Heart left ventricle (tissue), 16 donors: ENCODE measurements around the gene TNFRSF8. TPM values are rescaled to one million over a fixed set of nuclear protein-coding genes. Genes with fewer than 3 reads are reported as not detected.

Experiments used
- ATAC-seq, 4 donors: fragments of 200-7000 bp; cut with Tn5 transposase; one replicate each; pipeline ENCODE4 v1.9.1; 2020 to 2022; ENCODE audit warnings: moderate library complexity in 4 of 4, mild to moderate bottlenecking in 3 of 4, moderate number of reproducible peaks in 1 of 4
- DNase-seq, 5 donors: peaks; one replicate each; pipeline ENCODE4 v3.0.0-alpha.2; 2020
- H3K27ac ChIP-seq, 12 donors: fragments of 200-600 bp; sonication (generic) in 4 of 12; one replicate each; pipeline versions ENCODE4 v1.5.0 to v1.8.0; 2016 to 2022; ENCODE audit warnings: mild to moderate bottlenecking in 2 of 12
- H3K27me3 ChIP-seq, 9 donors: fragments of 200-600 bp; sonication (generic) in 2 of 9; one replicate each; pipeline versions ENCODE4 v1.5.1 to v1.8.0; 2016 to 2022; ENCODE audit warnings: mild to moderate bottlenecking in 3 of 9
- H3K36me3 ChIP-seq, 9 donors: fragments of 200-600 bp; sonication (generic) in 2 of 9; one replicate each; pipeline versions ENCODE4 v1.5.0 to v1.8.0; 2018 to 2022; ENCODE audit warnings: mild to moderate bottlenecking in 2 of 9
- H3K4me1 ChIP-seq, 12 donors: fragments of 200-600 bp; sonication (generic) in 4 of 12; one replicate each; pipeline versions ENCODE4 v1.5.0 to v1.8.0; 2016 to 2022; ENCODE audit warnings: mild to moderate bottlenecking in 3 of 12
- H3K4me3 ChIP-seq, 12 donors: fragments of 200-600 bp; sonication (generic) in 4 of 12; one replicate each; pipeline versions ENCODE4 v1.5.0 to v1.8.0; 2017 to 2022; ENCODE audit warnings: mild to moderate bottlenecking in 9 of 12, moderate library complexity in 4 of 12
- H3K9me3 ChIP-seq, 12 donors: fragments of 200-600 bp; sonication (generic) in 4 of 12; one replicate each; pipeline versions ENCODE4 v1.5.0 to v1.8.0; 2016 to 2022; ENCODE audit warnings: mild to moderate bottlenecking in 1 of 12
- CTCF ChIP-seq, 12 donors: fragments of 200-600 bp; sonication (generic) in 4 of 12; IDR thresholded peaks; one replicate each; pipeline versions ENCODE4 v1.5.0 to v1.8.0; 2018 to 2022; ENCODE audit warnings: antibody characterized with exemption in 12 of 12, mild to moderate bottlenecking in 5 of 12
- POLR2A ChIP-seq, 2 donors: fragments of 450-650 bp; IDR thresholded peaks; one replicate each; pipeline ENCODE4 v1.6.1; 2017; ENCODE audit warnings: antibody characterized with exemption in 2 of 2, mild to moderate bottlenecking in 2 of 2, moderate library complexity in 2 of 2
- whole genome bisulfite sequencing, 4 donors: extraction: QIAGEN DNeasy Blood & Tissue Kit in 2 of 4; methylation state at CpG; one replicate each; pipeline versions ENCODE4 v1.1.5 to v1.1.7; 2013 to 2018; 5-methylcytosine and 5-hydroxymethylcytosine counted together
- intact Hi-C, 10 donors: fragments of 100-400 bp; cut with DNase I; formaldehyde crosslinking; loops; one replicate each; pipeline versions ENCODE4 v1.11.1 to v1.14.2; 2022
- polyA plus RNA-seq, 2 donors: library from polyadenylated mRNA; stranded (reverse); fragments of 200-250 nt; gene quantifications; one replicate each; pipeline ENCODE4 v1.2.3, GENCODE V29; 2013
- total RNA-seq, 9 donors: library from RNA; depleted of rRNA in 2 of 9; stranded (reverse); fragments of >200 nt in 2 of 9; fragmentation: NEBNext Ultra II Directional in 3 of 9; extraction: Animal tissue kit (Norgen Biotek cat#: 25700) in 3 of 9; gene quantifications; one replicate each; pipeline versions ENCODE4 v1.1.0 to v1.2.4, GENCODE V29; 2016 to 2023
- donor health status: ischemic (EF 13 %, LVEDD 7.1; RV severe dilation, severe dysfunction).
- donor health status: healthy with polysubstance abuse.
- donor health status: DM: no; HTN: yes; CAD: no.
- donor health status: DM: no; HTN: no; CAD: no.
- donor health status: ischemic (EF 25% LVEDD 6.9; RV normal size, moderate dysfunction).
- donor health status: ischemic (EF 25% LVEDD 5.7; RV mildly dilated, moderate dysfunction).
- donor health status: healthy.
- donor health status: DM: yes; HTN: yes; CAD: no.
- donor health status: ischemic (EF 35%, LVEDD 5.7; RV mildly dilated, moderate dysfunction).
- donor health status: nonischemic (EF 11% LVEDD 7.7; RV severe dilation, severe dysfunction).
- donor health status: DM: yes; HTN: yes; CAD: no.
- donor health status: PGD.
- donor health status: ischemic (EF 29% LVEDD 5.4; RV normal size, mild dysfunction).
- donor health status: nonischemic (EF 23%, LVEDD 6.1; RV moderate dilation, normal function).

TNFRSF8 gene
- total and polyA plus RNA-seq, 11 donors: 0.51 to 4.5 (median 0.76) TPM

GRCh38 chr1:12141163-12141850 is 78.2 kb downstream of the TNFRSF8 start:
- 87 to 90% (median 88%) methylated on average over 13 to 21 of the region's 21 CpGs for WGBS, 4 donors

GRCh38 chr1:12142141-12142823 is 79.2 kb downstream of the TNFRSF8 start:
- ATAC-seq (no peak), DNase-seq (peak in 1 of 5 donors; percentile 66)
- Histone ChIP-seq H3K27me3 (no peaks in the 10 kb centered on the region), H3K9me3 (no peaks in the 10 kb centered on the region), H3K4me3 (no peak overlapping the region), H3K36me3 (no peaks in the 10 kb centered on the region), H3K4me1 (peaks cover 0 to 69% (median 22%) of the 10 kb centered on the region in 12 donors), H3K27ac (peak overlapping the region in 5 of 12 donors; percentile 36 to 94 (median 59))
- TF ChIP-seq CTCF (IDR thresholded peaks at IDR 0.05) (no peak), POLR2A (IDR thresholded peaks at IDR 0.05) (no peak)
- WGBS, 4 donors: 91 to 98% (median 94%) methylated on average over 11 to 18 of the region's 18 CpGs
- intact Hi-C loops: loop anchor here in 1 of 10 donors (5.0 kb wide), 1 partner anchor 40 kb away; no protein-coding TSS in a partner anchor

More at GRCh38 chr1:12141163-12141850, 78.2 kb downstream of the TNFRSF8 start:
- no peaks in the 10 kb centered on the region for H3K36me3 ChIP-seq
- DNase-seq (peak in 1 of 5 donors; percentile 67), ATAC-seq (no peak)
- no peaks in the 10 kb centered on the region for H3K27me3 ChIP-seq
- no peak overlapping the region for H3K4me3 ChIP-seq
- H3K9me3 ChIP-seq: no peaks in the 10 kb centered on the region
- intact Hi-C loops: loop anchor here in 1 of 10 donors (5.0 kb wide), 1 partner anchor 41 kb away; no protein-coding TSS in a partner anchor
- no peak overlapping the region for H3K27ac ChIP-seq
- no peak for TF ChIP-seq POLR2A (IDR thresholded peaks at IDR 0.05)
- TF ChIP-seq CTCF (IDR thresholded peaks at IDR 0.05): no peak
- H3K4me1 ChIP-seq: peaks cover 0 to 62% (median 16%) of the 10 kb centered on the region in 12 donors

GRCh38 chr1:12142891-12143630 is 80.0 kb downstream of the TNFRSF8 start:
- H3K27me3 ChIP-seq: no peaks in the 10 kb centered on the region
- peak in 3 of 4 donors; percentile 25 to 54 (median 47) for ATAC-seq
- DNase-seq: peak; percentile 53 to 81 (median 66)
- no peak for TF ChIP-seq POLR2A (IDR thresholded peaks at IDR 0.05)
- no peak for TF ChIP-seq CTCF (IDR thresholded peaks at IDR 0.05)
- no peaks in the 10 kb centered on the region for H3K9me3 ChIP-seq
- no peak overlapping the region for H3K4me3 ChIP-seq
- intact Hi-C loops: loop anchor here in 1 of 10 donors (5.0 kb wide), 1 partner anchor 39 kb away; no protein-coding TSS in a partner anchor
- H3K36me3 ChIP-seq: no peaks in the 10 kb centered on the region
- H3K4me1 ChIP-seq: peaks cover 0 to 77% (median 29%) of the 10 kb centered on the region in 12 donors
- 70 to 82% (median 81%) methylated on average over 19 to 21 of the region's 21 CpGs for WGBS, 4 donors
- H3K27ac ChIP-seq: peak overlapping the region in 10 of 12 donors; percentile 29 to 94 (median 54)
